ENCODE measurements around the gene CLC. TPM values are rescaled to one million over a fixed set of nuclear protein-coding genes. Genes with fewer than 3 reads are reported as not detected.
"Not testable (repeated sequence)": the region's sequence is repeated elsewhere in the genome, so short reads cannot be mapped to it uniquely, and the experiment has no call there.

CLC gene
- total and polyA plus RNA-seq, 9 donors, result not detected

DNA sequence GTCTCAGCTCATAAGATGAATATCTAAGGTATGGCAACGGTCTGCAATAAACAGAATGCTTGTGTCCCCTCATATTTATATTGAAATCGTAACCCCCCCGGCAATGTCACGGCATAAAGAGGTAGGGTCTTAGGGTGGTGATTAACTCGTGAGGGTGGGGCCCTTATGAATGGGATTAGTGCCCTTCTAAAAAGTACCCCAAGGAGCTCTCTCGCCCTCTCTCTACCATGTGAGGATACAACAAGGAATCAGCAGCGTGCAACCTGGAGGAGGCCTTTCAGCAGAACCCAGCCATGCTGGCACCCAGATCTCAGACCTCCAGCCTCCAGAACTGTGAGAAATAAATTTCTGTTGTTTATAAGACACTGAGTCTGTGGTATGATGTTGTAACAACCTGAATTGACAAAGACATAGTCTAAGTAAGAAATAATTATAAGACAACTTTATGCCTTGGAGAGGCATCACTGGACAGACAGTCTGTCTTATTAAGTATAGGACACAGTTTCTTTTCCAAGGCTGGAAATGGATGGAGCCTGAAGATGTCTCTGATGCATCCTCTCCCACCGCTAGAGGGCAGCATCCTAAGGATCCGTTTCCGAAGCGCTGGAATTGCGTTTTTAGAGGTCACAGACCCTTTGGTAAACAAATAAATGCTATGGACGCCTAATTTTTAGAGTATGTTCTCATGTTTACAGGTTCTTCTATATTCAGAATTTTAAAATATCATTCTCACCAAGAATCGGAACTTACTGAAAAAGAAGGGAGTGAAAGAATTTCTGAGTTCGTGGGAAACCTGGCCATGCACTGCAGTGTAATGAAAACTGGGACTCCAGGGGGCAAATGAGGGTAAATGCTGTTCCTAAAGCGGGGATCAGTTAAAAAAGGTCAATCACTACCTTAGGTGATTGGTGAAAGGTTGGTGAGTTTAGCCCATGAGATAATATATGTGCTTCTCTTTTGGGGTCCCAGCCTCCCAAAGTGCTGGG lies 27.6 kb upstream of the CLC start:
- TF ChIP-seq EP300 (IDR thresholded peaks at IDR 0.05), result no peak
- TF ChIP-seq POLR2A (IDR thresholded peaks at IDR 0.05), result no peak
- no peak for TF ChIP-seq CTCF (IDR thresholded peaks at IDR 0.05)
- Histone ChIP-seq H3K9me3 (no peaks in the 10 kb centered on the region), H3K27me3 (no peaks in the 10 kb centered on the region), H3K36me3 (no peaks in the 10 kb centered on the region), H3K4me1 (ENCODE audit: insufficient read depth) (no peaks in the 10 kb centered on the region), H3K4me3 (no peak overlapping the region), H3K27ac (no peak overlapping the region)
- 44 to 46% (median 45%) methylated on average over 16 of the region's 16 CpGs for WGBS, 3 donors
- intact Hi-C loops (cut with DNase I), result no loop called here
- peak in 1 of 5 donors; percentile 15 for DNase-seq

- H3K27me3 ChIP-seq; H3K27ac ChIP-seq; H3K36me3 ChIP-seq; DNase-seq; H3K4me3 ChIP-seq; intact Hi-C loops (cut with DNase I); H3K4me1 ChIP-seq (ENCODE audit: insufficient read depth); H3K9me3 ChIP-seq: not testable (repeated sequence)
- WGBS, 3 donors, result 91 to 100% (median 94%) methylated on average over 1 of the region's 1 CpG
Measured at GRCh38 chr19:39761851-39762250, 24.0 kb upstream of the CLC start.

GRCh38 chr19:39759457-39760184 lies 21.8 kb upstream of the CLC start:
- WGBS, 3 donors, result 55 to 71% (median 60%) methylated on average over 4 of the region's 4 CpGs

GRCh38 chr19:39754971-39755370 lies 17.1 kb upstream of the CLC start:
- intact Hi-C loops (cut with DNase I), result no loop called here

More at GRCh38 chr19:39759457-39760184, 21.8 kb upstream of the CLC start:
- H3K4me1 ChIP-seq (ENCODE audit: insufficient read depth), result no peaks in the 10 kb centered on the region
- H3K27me3 ChIP-seq, result no peaks in the 10 kb centered on the region
- no peaks in the 10 kb centered on the region for H3K36me3 ChIP-seq
- DNase-seq, result no peak
- intact Hi-C loops (cut with DNase I), result no loop called here
- H3K4me3 ChIP-seq, result no peak overlapping the region
- no peak for TF ChIP-seq EP300 (IDR thresholded peaks at IDR 0.05)
- no peak for TF ChIP-seq POLR2A (IDR thresholded peaks at IDR 0.05)
- TF ChIP-seq CTCF (IDR thresholded peaks at IDR 0.05), result no peak
- H3K9me3 ChIP-seq, result no peaks in the 10 kb centered on the region
- no peak overlapping the region for H3K27ac ChIP-seq

More at GRCh38 chr19:39754971-39755370, 17.1 kb upstream of the CLC start:
- DNase-seq, result no peak
- no peaks in the 10 kb centered on the region for H3K9me3 ChIP-seq
- TF ChIP-seq CTCF (IDR thresholded peaks at IDR 0.05) (no peak), POLR2A (IDR thresholded peaks at IDR 0.05) (no peak), EP300 (IDR thresholded peaks at IDR 0.05) (no peak)
- H3K4me3 ChIP-seq, result no peak overlapping the region
- H3K27me3 ChIP-seq, result no peaks in the 10 kb centered on the region
- 49 to 59% (median 54%) methylated on average over 3 of the region's 3 CpGs for WGBS, 3 donors
- no peak overlapping the region for H3K27ac ChIP-seq
- no peaks in the 10 kb centered on the region for H3K36me3 ChIP-seq
- H3K4me1 ChIP-seq (ENCODE audit: insufficient read depth), result no peaks in the 10 kb centered on the region

Data from ovary (tissue), 9 donors.